HepG2 (cell line): ENCODE data around the gene ZBP1. TPM values are rescaled to one million over a fixed set of nuclear protein-coding genes. Genes with fewer than 3 reads are reported as not detected.

Source experiments
- ATF7 ChIP-seq, 2 experiments: fragments of 450-650 bp in 1 of 2; sonication (generic) in 1 of 2; formaldehyde crosslinking in 1 of 2; IDR thresholded peaks; 2 replicates each; pipeline versions ENCODE4 v1.4.0 to v1.6.1; 2016 to 2020; ENCODE audit warnings: antibody characterized with exemption in 1 of 2, mild to moderate bottlenecking in 1 of 2, missing genetic modification reagents in 1 of 2
- CERS6 ChIP-seq: sonication (generic); formaldehyde crosslinking; IDR thresholded peaks from 2 replicates; pipeline ENCODE4 v1.5.0; 2020; ENCODE audit warnings: missing genetic modification reagents
- EHMT2 ChIP-seq: fragments of 200-600 bp; sonication (generic); IDR thresholded peaks from 2 replicates; pipeline ENCODE4 v1.7.0; 2017; ENCODE audit warnings: antibody characterized with exemption, low read depth, low read length, borderline replicate concordance
- FOXA1 ChIP-seq, 2 experiments: fragments of 450-650 bp in 1 of 2; sonication (generic) in 1 of 2; formaldehyde crosslinking in 1 of 2; IDR thresholded peaks; 2 replicates each; pipeline versions ENCODE4 v1.4.0 to v1.6.1; 2016 to 2020; ENCODE audit warnings: missing genetic modification reagents in 1 of 2
- HIVEP1 ChIP-seq: sonication (generic); formaldehyde crosslinking; IDR thresholded peaks from 2 replicates; pipeline ENCODE4 v1.4.0; 2020; ENCODE audit warnings: mild to moderate bottlenecking, missing genetic modification reagents
- HOXA3 ChIP-seq: sonication (generic); formaldehyde crosslinking; IDR thresholded peaks from 2 replicates; pipeline ENCODE4 v1.5.0; 2020; ENCODE audit warnings: missing genetic modification reagents
- MAFK ChIP-seq, 2 experiments: IDR thresholded peaks in 1 of 2; conservative IDR thresholded peaks in 1 of 2; 2 replicates each; pipeline ENCODE4 v1.6.1; 2011; ENCODE audit warnings: improper control_type of control experiment in 2 of 2, low read length in 2 of 2
- NR2C2 ChIP-seq: sonication (generic); formaldehyde crosslinking; IDR thresholded peaks from 2 replicates; pipeline ENCODE4 v1.4.0; 2020; ENCODE audit warnings: missing genetic modification reagents, mild to moderate bottlenecking, moderate library complexity, borderline replicate concordance
- PPARG ChIP-seq: conservative IDR thresholded peaks from 2 replicates; pipeline ENCODE4 v1.6.1; 2016; ENCODE audit warnings: missing biosample characterization, missing genetic modification reagents
- SMYD3 ChIP-seq: sonication (generic); formaldehyde crosslinking; IDR thresholded peaks from 2 replicates; pipeline ENCODE4 v1.8.1; 2023; ENCODE audit warnings: mild to moderate bottlenecking, missing genetic modification reagents
- SNAPC5 ChIP-seq: sonication (generic); formaldehyde crosslinking; IDR thresholded peaks from 2 replicates; pipeline ENCODE4 v1.8.1; 2023; ENCODE audit warnings: mild to moderate bottlenecking, missing genetic modification reagents, borderline replicate concordance
- SP2 ChIP-seq: sonication (generic); formaldehyde crosslinking; IDR thresholded peaks from 2 replicates; pipeline ENCODE4 v1.5.1; 2020; ENCODE audit warnings: mild to moderate bottlenecking, missing genetic modification reagents
- SRF ChIP-seq: IDR thresholded peaks from 2 replicates; pipeline ENCODE4 v1.6.1; 2011; ENCODE audit warnings: mild to moderate bottlenecking, low read depth, low read length, moderate library complexity
- TBP ChIP-seq: sonication (generic); formaldehyde crosslinking; IDR thresholded peaks from 2 replicates; pipeline ENCODE4 v1.5.0; 2020; ENCODE audit warnings: missing genetic modification reagents
- TSC22D2 ChIP-seq: sonication (generic); formaldehyde crosslinking; IDR thresholded peaks from 2 replicates; pipeline ENCODE4 v1.5.1; 2020; ENCODE audit warnings: missing genetic modification reagents, mild to moderate bottlenecking, borderline replicate concordance
- UBTF ChIP-seq: sonication (generic); formaldehyde crosslinking; IDR thresholded peaks from 2 replicates; pipeline ENCODE4 v1.4.0; 2020; ENCODE audit warnings: mild to moderate bottlenecking, missing genetic modification reagents
- ZC3H13 ChIP-seq: sonication (generic); formaldehyde crosslinking; IDR thresholded peaks from 2 replicates; pipeline ENCODE4 v1.8.1; 2023; ENCODE audit warnings: mild to moderate bottlenecking, missing genetic modification reagents, moderate library complexity
- ZFP36 ChIP-seq: fragments of 150-350 bp; IDR thresholded peaks from 2 replicates; pipeline ENCODE4 v1.6.1; 2018; ENCODE audit warnings: borderline replicate concordance, low read length, low read depth; ENCODE audit not compliant: partially characterized antibody
- ZKSCAN5 ChIP-seq: sonication (generic); formaldehyde crosslinking; IDR thresholded peaks from 2 replicates; pipeline ENCODE4 v1.5.1; 2020; ENCODE audit warnings: mild to moderate bottlenecking, missing genetic modification reagents
- ZKSCAN8 ChIP-seq: IDR thresholded peaks from 2 replicates; pipeline ENCODE4 v1.6.1; 2016; ENCODE audit warnings: borderline replicate concordance, missing genetic modification reagents, missing compliant biosample characterization
- ZNF143 ChIP-seq: sonication (generic); formaldehyde crosslinking; IDR thresholded peaks from 2 replicates; pipeline ENCODE4 v1.4.0; 2020; ENCODE audit warnings: missing genetic modification reagents
- ZNF207 ChIP-seq: fragments of 450-650 bp; IDR thresholded peaks from 2 replicates; pipeline ENCODE4 v1.6.1; 2016; ENCODE audit warnings: antibody characterized with exemption, borderline replicate concordance
- ZNF274 ChIP-seq: sonication (generic); formaldehyde crosslinking; IDR thresholded peaks from 2 replicates; pipeline ENCODE4 v1.5.1; 2020; ENCODE audit warnings: mild to moderate bottlenecking, missing genetic modification reagents
- ZNF605 ChIP-seq: sonication (generic); formaldehyde crosslinking; IDR thresholded peaks from 2 replicates; pipeline ENCODE4 v1.8.0; 2022; ENCODE audit warnings: mild to moderate bottlenecking, missing genetic modification reagents
- polyA plus RNA-seq, 8 experiments: library from polyadenylated mRNA; depleted of rRNA in 3 of 8; stranded (reverse) in 7 of 8; unstranded in 1 of 8; fragments of >200 nt; fragmentation: Illumina TruSeq in 4 of 8; extraction: Trizol in 4 of 8; gene quantifications; 2 replicates each; pipeline versions ENCODE4 v1.2.1 to v1.2.3, GENCODE V29; 2011 to 2016; ENCODE audit warnings: low read depth in 4 of 8, missing spikeins in 1 of 8, mixed read lengths in 1 of 8; ENCODE audit not compliant: insufficient read depth in 1 of 8
- total RNA-seq, 5 experiments: library from RNA; depleted of rRNA; stranded (reverse); fragments of >200 nt; fragmentation: Illumina TruSeq; extraction: Trizol; gene quantifications; 2 replicates each; pipeline ENCODE4 v1.2.3, GENCODE V29; 2016; ENCODE audit warnings: low read depth in 1 of 5
- TF ChIP-seq, protein P1 (sequence below): sonication (generic); formaldehyde crosslinking; IDR thresholded peaks from 2 replicates; pipeline ENCODE4 v1.9.0; 2021; ENCODE audit warnings: missing genetic modification reagents, mild to moderate bottlenecking, borderline replicate concordance

Gene ZBP1
- total and polyA plus RNA-seq, 2 of the 13 experiments (the other 11 are each of a cell fraction or from before 2014, with no cell fraction given), result not detected

- no peak for TF ChIP-seq TSC22D2 (CRISPR knock-in tag)
- peak; percentile 90 for TF ChIP-seq HIVEP1
- TF ChIP-seq ZFP36, result no peak
- TF ChIP-seq HOXA3 (CRISPR knock-in tag), result peak; percentile 50; the same call in 1 of the 2 replicates
- no peak for TF ChIP-seq PPARG
- no peak for TF ChIP-seq SRF
- TF ChIP-seq ZKSCAN8, result no peak
- peak; percentile 55; the same call in 1 of the 2 replicates for TF ChIP-seq ZNF274 (CRISPR knock-in tag)
- peak; percentile 48; the same call in 1 of the 2 replicates for TF ChIP-seq NR2C2
- TF ChIP-seq ATF7 (IDR thresholded peaks at IDR 0.05), result no peak
- TF ChIP-seq ATF7 (CRISPR knock-in tag; IDR thresholded peaks at IDR 0.05), result no peak; the same call in 1 of the 2 replicates
- TF ChIP-seq SNAPC5 (CRISPR knock-in tag), result no peak
- 0 out of 2 replicates have a peak, but pooled peaks have one; percentile 23 for TF ChIP-seq UBTF
- no peak for TF ChIP-seq CERS6 (CRISPR knock-in tag)
- TF ChIP-seq ZKSCAN5, result 0 out of 2 replicates have a peak, but pooled peaks have one; percentile 59
- no peak for TF ChIP-seq TBP (CRISPR knock-in tag)
- TF ChIP-seq ZNF207, result no peak
- no peak for TF ChIP-seq FOXA1 (IDR thresholded peaks at IDR 0.05)
- no peak for TF ChIP-seq FOXA1 (CRISPR knock-in tag; IDR thresholded peaks at IDR 0.05)
- no peak for TF ChIP-seq MAFK (conservative IDR thresholded peaks at IDR 0.05 in 1 of 2, IDR thresholded peaks at IDR 0.05 in 1 of 2; ENCODE audit: low read length in 2 of 2)
- no peak for TF ChIP-seq EHMT2
- TF ChIP-seq ZNF143 (CRISPR knock-in tag), result no peak
- 0 out of 2 replicates have a peak, but pooled peaks have one; percentile 23 for TF ChIP-seq SP2 (CRISPR knock-in tag)
- TF ChIP-seq ZNF605 (CRISPR knock-in tag), result peak; percentile 75; the same call in 1 of the 2 replicates
- no peak for TF ChIP-seq SMYD3 (CRISPR knock-in tag)
- no peak for TF ChIP-seq ZC3H13
- TF ChIP-seq, protein P1, sequence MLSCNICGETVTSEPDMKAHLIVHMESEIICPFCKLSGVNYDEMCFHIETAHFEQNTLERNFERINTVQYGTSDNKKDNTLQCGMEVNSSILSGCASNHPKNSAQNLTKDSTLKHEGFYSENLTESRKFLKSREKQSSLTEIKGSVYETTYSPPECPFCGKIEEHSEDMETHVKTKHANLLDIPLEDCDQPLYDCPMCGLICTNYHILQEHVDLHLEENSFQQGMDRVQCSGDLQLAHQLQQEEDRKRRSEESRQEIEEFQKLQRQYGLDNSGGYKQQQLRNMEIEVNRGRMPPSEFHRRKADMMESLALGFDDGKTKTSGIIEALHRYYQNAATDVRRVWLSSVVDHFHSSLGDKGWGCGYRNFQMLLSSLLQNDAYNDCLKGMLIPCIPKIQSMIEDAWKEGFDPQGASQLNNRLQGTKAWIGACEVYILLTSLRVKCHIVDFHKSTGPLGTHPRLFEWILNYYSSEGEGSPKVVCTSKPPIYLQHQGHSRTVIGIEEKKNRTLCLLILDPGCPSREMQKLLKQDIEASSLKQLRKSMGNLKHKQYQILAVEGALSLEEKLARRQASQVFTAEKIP (CRISPR knock-in tag), result no peak
Observed at GRCh38 chr20:57592263-57593092, 27.7 kb downstream of the ZBP1 start (continued).
